Measurements from ENCODE around the gene IFI27L1. TPM values are rescaled to one million over a fixed set of nuclear protein-coding genes. Genes with fewer than 3 reads are reported as not detected.

The IFI27L1 gene
- polyA plus RNA-seq, 3 donors = 2.1 to 3.1 (median 2.2) TPM

DNA sequence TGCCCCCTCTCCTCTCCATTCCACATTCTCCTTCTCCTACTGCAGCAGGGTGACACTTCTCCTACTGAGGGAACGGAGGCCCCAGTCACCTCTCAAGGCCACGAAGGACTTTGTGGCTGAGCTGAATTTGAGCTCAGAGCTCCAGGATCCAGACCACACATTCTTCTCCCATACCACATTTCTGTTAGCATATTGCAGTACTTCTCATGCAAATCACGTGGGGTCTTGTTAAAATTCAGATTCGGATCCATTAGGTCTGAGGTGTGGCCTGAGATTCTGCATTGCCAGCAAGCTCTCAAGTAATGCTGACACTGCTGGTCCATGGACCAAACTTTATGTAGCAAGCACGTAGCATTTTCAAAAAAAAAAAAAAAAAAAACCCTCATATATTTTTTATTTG is 57.9 kb downstream of the IFI27L1 start:
- WGBS (ENCODE audit: insufficient coverage) = 89% methylated on average over 4 of the region's 5 CpGs
- Histone ChIP-seq H3K4me2 (replicated peaks; ENCODE audit: extremely low read depth, low read length, poor library complexity, severe bottlenecking) (no peak overlapping the region), H4K20me1 (ENCODE audit: insufficient read depth, low read length) (no peaks in the 10 kb centered on the region), H3K4me3 (replicated peaks in 1 of 3; ENCODE audit: low read depth in 2 of 3, low read length in 3 of 3) (no peak overlapping the region), H2AFZ (ENCODE audit: insufficient read depth, low read depth, low read length, poor library complexity, severe bottlenecking) (no peak overlapping the region), H3K4me1 (ENCODE audit: control insufficient read depth in 1 of 2, insufficient read depth in 2 of 2, low read length in 2 of 2) (no peaks in the 10 kb centered on the region), H3K36me3 (replicated peaks in 1 of 2; ENCODE audit: control insufficient read depth in 1 of 2, insufficient read depth in 2 of 2, low read length in 2 of 2) (no peaks in the 10 kb centered on the region), H3K9ac (ENCODE audit: insufficient read depth, low read length, poor library complexity, severe bottlenecking) (no peak overlapping the region), H3K27ac (ENCODE audit: low read depth in 1 of 2, low read length in 2 of 2) (no peak overlapping the region), H3K79me2 (ENCODE audit: insufficient read depth, low read length) (no peaks in the 10 kb centered on the region), H3K9me3 (replicated peaks in 1 of 2; ENCODE audit: control insufficient read depth in 1 of 2, insufficient read depth in 1 of 2, low read length in 2 of 2) (peaks cover 0 to 5% of the 10 kb centered on the region in 2 donors), H3K27me3 (ENCODE audit: control insufficient read depth in 2 of 2, insufficient read depth in 2 of 2, low read length in 2 of 2) (no peaks in the 10 kb centered on the region)
- TF ChIP-seq, protein P1, sequence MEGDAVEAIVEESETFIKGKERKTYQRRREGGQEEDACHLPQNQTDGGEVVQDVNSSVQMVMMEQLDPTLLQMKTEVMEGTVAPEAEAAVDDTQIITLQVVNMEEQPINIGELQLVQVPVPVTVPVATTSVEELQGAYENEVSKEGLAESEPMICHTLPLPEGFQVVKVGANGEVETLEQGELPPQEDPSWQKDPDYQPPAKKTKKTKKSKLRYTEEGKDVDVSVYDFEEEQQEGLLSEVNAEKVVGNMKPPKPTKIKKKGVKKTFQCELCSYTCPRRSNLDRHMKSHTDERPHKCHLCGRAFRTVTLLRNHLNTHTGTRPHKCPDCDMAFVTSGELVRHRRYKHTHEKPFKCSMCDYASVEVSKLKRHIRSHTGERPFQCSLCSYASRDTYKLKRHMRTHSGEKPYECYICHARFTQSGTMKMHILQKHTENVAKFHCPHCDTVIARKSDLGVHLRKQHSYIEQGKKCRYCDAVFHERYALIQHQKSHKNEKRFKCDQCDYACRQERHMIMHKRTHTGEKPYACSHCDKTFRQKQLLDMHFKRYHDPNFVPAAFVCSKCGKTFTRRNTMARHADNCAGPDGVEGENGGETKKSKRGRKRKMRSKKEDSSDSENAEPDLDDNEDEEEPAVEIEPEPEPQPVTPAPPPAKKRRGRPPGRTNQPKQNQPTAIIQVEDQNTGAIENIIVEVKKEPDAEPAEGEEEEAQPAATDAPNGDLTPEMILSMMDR (IDR thresholded peaks at IDR 0.05) = no peak
- intact Hi-C loops (cut with micrococcal nuclease) = loop anchor here in 1 of 2 donors (5.0 kb wide), 1 partner anchor 102 kb away; no protein-coding TSS in a partner anchor
- no peak for DNase-seq
- Mint-ChIP-seq H3K4me1 (peaks cover 2% of the 10 kb centered on the region), H3K4me3 (no peak overlapping the region), H3K9me3 (peaks cover 4 to 13% (median 8%) of the 10 kb centered on the region in 7 donors), H3K27me3 (ENCODE audit: low read depth in 3 of 3) (peaks cover 3 to 14% (median 10%) of the 10 kb centered on the region in 3 donors), H3K36me3 (no peaks in the 10 kb centered on the region), H3K27ac (no peak overlapping the region)

DNA sequence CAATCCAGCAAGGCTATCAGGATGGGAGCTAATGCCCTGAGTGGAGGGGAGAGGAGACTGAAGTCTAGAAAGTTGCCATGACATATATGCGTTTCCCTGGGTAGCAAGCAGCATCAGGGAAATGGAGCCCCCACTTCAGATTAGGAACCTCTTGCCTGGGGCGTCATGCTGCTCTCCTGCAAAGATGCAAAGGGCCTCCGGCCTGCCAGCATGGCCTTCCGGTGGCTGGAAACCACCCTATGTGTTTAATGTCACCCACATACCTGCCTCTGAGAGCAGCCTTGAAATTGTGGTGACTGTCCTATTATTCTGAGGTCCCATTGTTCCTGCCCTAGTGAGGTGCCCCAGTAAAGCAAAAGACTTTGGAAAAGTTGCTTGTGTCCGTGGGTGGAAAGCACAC is 58.3 kb downstream of the IFI27L1 start:
- no peak overlapping the region for H2AFZ ChIP-seq (ENCODE audit: insufficient read depth, low read depth, low read length, poor library complexity, severe bottlenecking)
- H3K4me3 Mint-ChIP-seq = no peak overlapping the region
- TF ChIP-seq, protein P1 (IDR thresholded peaks at IDR 0.05) = no peak
- intact Hi-C loops (cut with micrococcal nuclease) = loop anchor here in 1 of 2 donors (5.0 kb wide), 1 partner anchor 102 kb away; no protein-coding TSS in a partner anchor
- H3K4me3 ChIP-seq (replicated peaks in 1 of 3; ENCODE audit: low read depth in 2 of 3, low read length in 3 of 3) = no peak overlapping the region
- no peaks in the 10 kb centered on the region for H3K36me3 Mint-ChIP-seq
- H3K27me3 Mint-ChIP-seq (ENCODE audit: low read depth in 3 of 3) = peaks cover 0 to 12% (median 10%) of the 10 kb centered on the region in 3 donors
- peaks cover 4% of the 10 kb centered on the region for H3K4me1 Mint-ChIP-seq
- no peak overlapping the region for H3K27ac Mint-ChIP-seq
- H3K27me3 ChIP-seq (ENCODE audit: control insufficient read depth in 2 of 2, insufficient read depth in 2 of 2, low read length in 2 of 2) = no peaks in the 10 kb centered on the region
- no peak overlapping the region for H3K9ac ChIP-seq (ENCODE audit: insufficient read depth, low read length, poor library complexity, severe bottlenecking)
- H3K4me1 ChIP-seq (ENCODE audit: control insufficient read depth in 1 of 2, insufficient read depth in 2 of 2, low read length in 2 of 2) = peaks cover under 1 to 1% of the 10 kb centered on the region in 2 donors
- H3K79me2 ChIP-seq (ENCODE audit: insufficient read depth, low read length) = no peaks in the 10 kb centered on the region
- peaks cover 0 to 5% of the 10 kb centered on the region in 2 donors for H3K9me3 ChIP-seq (replicated peaks in 1 of 2; ENCODE audit: control insufficient read depth in 1 of 2, insufficient read depth in 1 of 2, low read length in 2 of 2)
- 94% methylated on average over 3 of the region's 5 CpGs for WGBS (ENCODE audit: insufficient coverage)
- no peak for DNase-seq
- H3K27ac ChIP-seq (ENCODE audit: low read depth in 1 of 2, low read length in 2 of 2) = no peak overlapping the region
- no peaks in the 10 kb centered on the region for H3K36me3 ChIP-seq (replicated peaks in 1 of 2; ENCODE audit: control insufficient read depth in 1 of 2, insufficient read depth in 2 of 2, low read length in 2 of 2)
- H3K9me3 Mint-ChIP-seq = peaks cover 4 to 13% (median 8%) of the 10 kb centered on the region in 7 donors
- no peak overlapping the region for H3K4me2 ChIP-seq (replicated peaks; ENCODE audit: extremely low read depth, low read length, poor library complexity, severe bottlenecking)
- no peaks in the 10 kb centered on the region for H4K20me1 ChIP-seq (ENCODE audit: insufficient read depth, low read length)

Data from CD14-positive monocyte (primary cell).